Epithelial cell of prostate (primary cell): Measurements from ENCODE around the gene ERVMER34-1.

ENCODE experiments used
- DNase-seq: peaks from one replicate; pipeline ENCODE4 v3.0.0-alpha.2; 2011; ENCODE audit warnings: low read depth, low spot score
- H3K27ac ChIP-seq: fragments of 450-650 bp; 2 replicates; pipeline ENCODE4 v1.5.1; 2017; ENCODE audit warnings: mild to moderate bottlenecking

Gene ERVMER34-1, protein sequence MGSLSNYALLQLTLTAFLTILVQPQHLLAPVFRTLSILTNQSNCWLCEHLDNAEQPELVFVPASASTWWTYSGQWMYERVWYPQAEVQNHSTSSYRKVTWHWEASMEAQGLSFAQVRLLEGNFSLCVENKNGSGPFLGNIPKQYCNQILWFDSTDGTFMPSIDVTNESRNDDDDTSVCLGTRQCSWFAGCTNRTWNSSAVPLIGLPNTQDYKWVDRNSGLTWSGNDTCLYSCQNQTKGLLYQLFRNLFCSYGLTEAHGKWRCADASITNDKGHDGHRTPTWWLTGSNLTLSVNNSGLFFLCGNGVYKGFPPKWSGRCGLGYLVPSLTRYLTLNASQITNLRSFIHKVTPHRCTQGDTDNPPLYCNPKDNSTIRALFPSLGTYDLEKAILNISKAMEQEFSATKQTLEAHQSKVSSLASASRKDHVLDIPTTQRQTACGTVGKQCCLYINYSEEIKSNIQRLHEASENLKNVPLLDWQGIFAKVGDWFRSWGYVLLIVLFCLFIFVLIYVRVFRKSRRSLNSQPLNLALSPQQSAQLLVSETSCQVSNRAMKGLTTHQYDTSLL

DNA sequence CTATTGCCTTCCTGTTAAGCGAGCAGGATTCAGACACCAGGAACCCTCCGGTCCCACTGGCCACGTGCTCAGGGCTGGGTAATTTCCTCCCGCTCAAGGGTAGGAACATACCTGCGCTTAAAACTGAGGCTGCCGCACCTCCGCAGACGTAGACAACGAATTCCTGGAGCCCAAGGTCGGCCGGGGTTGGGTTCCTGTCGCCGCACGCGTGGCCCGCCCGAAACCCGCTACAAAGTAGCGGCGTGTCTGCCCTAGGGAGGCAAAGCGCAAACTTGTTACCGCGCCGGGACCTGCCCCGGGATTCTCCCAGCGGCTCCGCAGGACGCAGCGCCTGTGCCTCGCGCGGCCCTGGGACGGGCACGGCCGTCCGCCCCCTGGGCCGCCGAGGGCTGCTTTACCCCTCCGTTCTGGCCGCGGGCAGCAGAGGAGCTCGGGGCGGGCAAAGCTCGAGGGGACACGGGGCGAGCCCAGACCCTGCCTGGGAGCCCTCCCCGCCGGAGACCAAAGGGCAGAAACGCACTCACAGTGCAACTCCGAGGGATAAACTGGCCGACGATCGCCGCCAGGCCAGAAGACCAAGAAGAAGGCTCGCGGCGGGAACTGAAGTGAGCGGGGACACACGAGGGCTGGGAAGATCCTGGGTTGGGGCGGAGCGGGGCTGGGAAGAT is at the start of gene ERVMER34-1:
ERVMER34-1 (minus strand) TSS at position 607 of the 668 bp plus-strand sequence. CDS start 5,905 bp downstream, outside the sequence.
- no peak within 1 kb of the TSS for H3K27ac ChIP-seq
- DNase-seq, result no peak

DNA sequence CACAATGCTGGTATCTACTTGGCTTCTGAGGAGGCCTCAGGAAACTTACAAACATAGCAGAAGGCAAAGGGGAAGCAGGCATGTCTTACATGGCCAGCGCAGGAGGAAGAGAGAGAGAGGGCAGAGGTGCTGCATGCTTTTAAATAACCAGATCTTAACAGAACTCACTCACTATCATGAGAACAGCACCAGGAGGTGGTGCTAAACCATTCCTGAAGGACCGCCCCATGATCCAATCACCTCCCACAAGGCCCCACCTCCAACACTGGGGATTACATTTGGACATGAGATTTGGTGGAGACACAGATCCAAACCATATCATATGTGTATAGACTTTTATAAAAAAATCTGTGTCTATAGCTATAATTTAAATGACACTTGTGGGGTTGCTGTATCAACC is 48.6 kb upstream of the ERVMER34-1 start:
- DNase-seq, result no peak
- no peak overlapping the region for H3K27ac ChIP-seq

DNA sequence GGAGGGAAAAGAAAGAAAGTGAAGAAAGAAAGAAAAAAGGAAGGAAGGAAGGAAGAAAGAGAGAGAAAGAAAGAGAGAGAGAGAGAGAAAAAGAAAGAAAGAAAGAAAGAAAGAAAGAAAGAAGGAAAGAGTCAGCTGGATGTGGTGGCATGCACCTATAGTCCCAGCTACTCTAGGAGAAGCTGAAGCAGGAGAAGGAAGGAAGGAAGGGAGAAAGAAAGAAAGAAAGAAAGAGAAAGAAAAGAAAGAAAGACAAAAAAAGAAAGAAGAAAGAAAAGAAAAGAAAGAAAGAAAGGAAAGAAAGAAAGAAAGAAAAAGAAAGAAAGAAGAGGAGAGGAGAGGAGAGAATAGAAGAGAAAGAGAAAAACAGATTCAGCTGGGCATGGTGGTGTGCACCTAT is 44.3 kb upstream of the ERVMER34-1 start:
- no peak overlapping the region for H3K27ac ChIP-seq
- DNase-seq, result no peak

DNA sequence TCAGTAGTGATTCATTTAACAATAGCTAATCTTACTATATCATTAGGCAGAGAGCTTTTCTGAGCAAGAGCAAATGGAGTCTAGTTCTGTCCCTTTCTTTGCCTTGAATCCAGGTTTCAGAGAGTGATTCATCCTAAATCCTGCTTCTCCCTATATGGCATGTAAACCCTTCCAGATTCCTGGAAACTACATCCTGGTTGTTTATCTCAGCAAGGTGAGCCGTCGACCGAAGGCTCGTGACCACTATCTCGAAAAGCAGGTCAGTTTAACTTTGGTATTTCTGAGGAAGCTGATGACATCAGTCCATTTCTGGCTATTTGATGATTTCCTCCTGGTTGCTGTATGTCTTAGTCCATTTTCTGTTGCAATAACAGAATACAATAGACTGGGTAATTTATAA is 40.7 kb upstream of the ERVMER34-1 start:
- no peak for DNase-seq
- H3K27ac ChIP-seq, result no peak overlapping the region

DNA sequence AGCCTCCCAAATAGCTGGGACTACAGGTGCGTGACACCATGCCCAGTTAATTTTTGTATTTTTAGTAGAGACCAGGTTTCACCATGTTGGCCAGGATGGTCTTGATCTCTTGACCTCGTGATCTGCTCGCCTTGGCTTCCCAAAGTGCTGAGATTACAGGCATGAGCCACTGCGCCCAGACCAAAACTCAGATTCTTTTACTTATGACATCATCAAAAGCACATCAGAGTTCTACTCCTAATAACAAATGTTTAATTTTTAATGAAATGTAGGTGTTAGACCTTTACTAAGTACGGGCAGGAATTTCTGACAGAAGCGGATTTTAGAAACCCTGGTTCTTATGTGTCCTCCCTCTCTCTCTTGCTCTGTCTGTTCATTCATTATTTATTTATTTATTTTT is 38.5 kb upstream of the ERVMER34-1 start:
- no peak overlapping the region for H3K27ac ChIP-seq
- no peak for DNase-seq

DNA sequence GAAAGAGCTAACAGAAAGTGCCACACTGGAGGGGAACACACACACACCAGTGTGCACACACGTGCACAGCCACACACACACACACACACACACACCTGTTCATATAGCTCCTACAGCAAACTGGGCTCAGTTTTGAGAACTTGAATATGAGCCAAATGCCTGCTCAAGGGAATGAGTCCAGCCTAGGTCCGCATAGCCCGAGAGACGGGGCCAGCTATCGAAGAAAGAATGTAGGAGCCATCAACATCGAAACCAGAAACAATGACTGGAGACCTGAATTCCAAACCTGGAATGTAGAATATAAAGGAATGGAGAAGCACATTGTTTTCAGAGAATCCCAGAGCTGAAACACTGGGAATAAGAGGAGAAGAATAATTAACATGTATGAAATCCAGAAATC is 37.6 kb upstream of the ERVMER34-1 start:
- H3K27ac ChIP-seq, result no peak overlapping the region
- DNase-seq, result no peak

DNA sequence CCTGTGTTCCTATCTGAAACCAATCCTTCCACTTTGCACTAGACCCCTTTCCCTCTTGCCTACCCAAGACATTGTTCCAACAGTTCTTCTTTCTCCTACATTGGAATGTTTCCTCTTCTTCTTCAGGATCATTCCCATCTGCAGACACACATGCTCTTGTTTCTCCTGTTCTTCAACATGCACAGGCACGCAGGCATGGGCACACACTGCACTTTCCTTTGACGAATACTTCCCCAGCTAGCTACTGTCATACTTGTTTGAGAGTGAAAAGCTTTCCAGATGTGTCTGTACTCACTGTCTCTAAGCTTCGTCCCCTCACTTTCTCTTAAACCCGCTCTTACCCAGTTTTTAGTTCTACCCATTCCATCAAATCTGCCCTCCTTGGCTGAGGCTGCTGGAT is 31.8 kb upstream of the ERVMER34-1 start:
- DNase-seq, result peak; percentile 26
- no peak overlapping the region for H3K27ac ChIP-seq

DNA sequence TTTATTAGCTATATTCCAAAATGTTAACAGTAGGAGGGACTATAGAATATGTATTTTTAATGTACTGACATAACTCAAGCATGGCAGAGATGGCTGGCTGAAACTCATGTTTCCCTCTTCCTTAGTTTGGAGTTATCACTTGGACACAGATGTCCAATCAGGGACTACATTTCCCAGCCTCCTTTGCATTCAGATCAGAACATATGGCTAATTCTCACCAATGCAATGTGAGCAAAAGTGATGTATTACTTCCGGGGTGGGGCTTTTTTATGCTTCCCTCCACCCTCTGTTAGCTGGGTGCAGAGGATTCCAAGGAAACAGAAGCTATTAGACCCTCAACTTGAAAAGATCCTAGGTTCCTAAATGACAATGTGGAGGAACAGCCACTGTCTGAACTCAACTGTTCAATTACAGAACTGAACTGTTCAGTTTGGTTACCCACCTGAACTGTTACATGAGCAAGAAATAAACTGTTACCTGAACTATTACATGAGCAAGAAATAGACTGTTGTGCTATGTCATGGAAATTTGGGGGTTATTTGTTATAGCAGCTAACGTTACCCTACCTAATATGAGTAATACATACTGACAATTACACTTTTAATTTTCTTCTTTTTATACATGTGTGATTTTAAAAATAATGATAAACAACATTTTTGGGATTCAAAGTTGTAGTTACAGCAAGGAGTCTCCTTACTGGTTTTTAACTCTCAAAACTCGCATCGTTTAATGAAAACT is 29.6 kb upstream of the ERVMER34-1 start:
- no peak for DNase-seq
- H3K27ac ChIP-seq, result no peak overlapping the region

DNA sequence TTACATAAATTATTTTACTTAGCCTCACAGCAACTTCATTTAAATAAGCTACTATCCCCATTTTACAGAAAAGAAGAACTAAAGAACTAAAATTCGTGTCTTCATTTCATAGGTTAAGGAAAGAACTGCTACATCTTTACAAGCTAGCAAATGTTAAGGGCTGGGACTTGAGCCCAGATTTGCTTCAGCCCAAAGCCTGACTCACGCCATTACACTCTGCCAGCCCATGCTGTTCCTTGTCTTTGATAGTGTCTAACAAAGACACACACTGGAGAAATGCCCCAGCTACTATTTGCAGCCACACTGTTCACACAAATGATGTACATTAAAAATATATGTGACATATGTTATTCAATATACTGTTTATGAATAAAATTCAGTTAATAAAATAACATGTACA is 29.0 kb upstream of the ERVMER34-1 start:
- peak; percentile 22 for DNase-seq
- H3K27ac ChIP-seq, result no peak overlapping the region

DNA sequence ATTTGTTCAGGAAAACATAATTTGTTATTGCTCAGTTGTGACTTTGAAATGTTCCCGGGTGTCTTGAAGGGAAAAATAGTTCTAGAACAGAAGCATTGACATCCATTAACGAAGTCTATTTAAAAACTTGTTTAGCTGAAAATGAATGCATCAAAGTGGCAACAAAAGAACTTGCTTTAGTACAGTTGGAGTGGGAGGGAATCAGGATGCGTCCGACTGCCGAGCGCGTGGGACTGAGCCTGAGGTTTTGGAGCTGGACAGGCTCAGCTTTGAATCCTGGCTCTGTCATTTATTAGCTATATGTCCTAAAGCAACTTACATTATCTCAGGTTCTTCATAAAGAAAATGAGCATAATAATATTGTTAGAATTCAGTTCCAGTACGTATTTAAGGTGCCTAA is 9.0 kb upstream of the ERVMER34-1 start:
- DNase-seq, result no peak
- no peak overlapping the region for H3K27ac ChIP-seq

DNA sequence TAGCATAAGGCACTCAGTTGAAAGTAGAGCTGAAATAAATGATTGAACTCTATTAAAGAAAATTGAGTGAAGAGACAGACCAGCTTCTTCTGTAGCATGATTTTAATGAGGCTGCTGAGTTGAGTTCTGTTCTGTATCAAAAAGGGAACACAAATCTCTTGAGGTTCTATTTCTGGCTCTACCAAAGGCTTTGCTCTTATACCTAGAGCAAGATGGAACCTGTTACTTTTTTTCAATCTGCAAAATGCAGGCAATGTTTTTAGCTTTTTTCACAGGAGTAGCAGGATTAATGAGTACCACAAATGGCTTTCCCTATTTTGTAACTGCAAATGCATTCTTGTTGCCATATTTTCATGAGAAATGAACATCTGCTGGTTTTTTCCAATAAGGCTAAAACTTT is 4.2 kb upstream of the ERVMER34-1 start:
- H3K27ac ChIP-seq, result no peak overlapping the region
- no peak for DNase-seq

DNA sequence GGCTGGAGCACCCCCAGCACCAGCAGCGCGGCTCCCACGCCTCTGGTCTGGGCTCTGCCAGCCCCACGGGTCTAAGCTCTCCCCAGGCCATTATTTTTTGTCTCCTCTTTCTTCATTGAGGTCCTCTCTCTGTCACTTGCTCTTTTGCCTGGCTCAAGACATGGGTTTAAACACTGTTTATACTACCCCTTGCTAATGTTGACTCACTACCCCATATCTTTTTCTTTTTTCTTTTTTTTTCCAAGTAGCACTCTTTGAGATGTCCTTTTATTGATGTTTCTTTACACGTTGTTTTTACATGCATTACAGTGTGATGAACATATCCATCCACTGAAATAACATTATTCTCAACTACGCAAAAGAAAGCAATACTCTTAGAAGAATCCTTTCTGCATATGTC is 1.7 kb upstream of the ERVMER34-1 start:
- no peak for DNase-seq
- no peak overlapping the region for H3K27ac ChIP-seq

DNA sequence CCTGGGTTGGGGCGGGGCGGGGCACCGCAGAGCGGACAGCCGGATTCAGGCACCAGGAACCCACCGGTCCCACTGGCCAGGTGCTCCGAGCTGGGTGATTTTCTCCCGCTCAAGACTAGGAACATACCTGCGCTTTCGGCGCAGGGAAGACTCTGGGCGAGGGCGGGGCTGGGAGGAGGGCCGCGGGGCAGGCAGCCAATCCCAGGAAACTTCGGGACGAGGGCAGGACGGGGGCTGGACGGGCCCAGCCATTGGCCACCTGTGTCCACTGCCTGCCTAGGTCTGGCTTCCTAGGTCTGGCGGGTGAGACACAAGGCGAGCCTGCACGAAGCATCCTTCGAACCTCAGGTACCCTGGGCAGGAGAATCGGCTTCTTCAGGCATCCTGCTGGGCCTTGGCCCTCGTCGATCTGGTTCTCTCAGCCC is 274 bp upstream of the ERVMER34-1 start:
- peak; percentile 6 for DNase-seq
- H3K27ac ChIP-seq, result no peak overlapping the region

DNA sequence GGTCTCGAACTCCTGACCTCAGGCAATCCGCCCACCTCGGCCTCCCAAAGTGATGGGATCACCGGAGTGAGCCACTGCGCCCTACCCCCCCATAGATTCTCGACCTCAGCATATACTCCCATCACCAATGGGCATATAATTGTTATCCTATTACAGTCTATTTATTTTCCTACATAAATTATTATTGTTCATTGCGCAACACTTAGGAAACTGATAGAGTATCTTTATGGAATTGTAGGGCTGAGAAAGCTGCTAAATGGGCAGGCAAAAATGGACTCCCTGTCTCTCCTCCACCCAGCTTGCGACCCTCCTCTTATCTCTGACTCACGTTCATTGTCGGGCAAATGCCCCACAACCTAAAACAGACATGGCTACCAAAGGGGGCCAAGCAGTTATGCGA is 1.0 kb downstream of the ERVMER34-1 start:
- no peak for DNase-seq

DNA sequence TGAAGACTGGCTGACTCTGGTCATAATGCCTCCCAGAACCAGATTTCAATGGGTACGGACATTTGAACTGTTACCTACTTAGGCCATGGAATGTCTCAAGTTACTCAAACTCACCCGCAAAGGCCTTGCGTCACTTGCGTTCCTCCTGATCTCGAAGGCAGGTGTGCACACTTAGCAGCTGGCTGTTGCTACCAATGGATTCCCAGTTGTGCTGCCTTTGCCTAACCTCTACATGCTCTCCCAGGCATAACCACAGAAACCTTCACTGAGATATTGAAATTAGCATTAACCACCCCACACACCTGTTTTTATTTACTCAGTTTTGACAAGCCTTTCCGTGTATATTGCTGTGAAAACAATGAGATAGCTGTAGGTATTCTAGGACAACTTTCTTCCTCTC is 2.8 kb downstream of the ERVMER34-1 start:
- no peak overlapping the region for H3K27ac ChIP-seq
- DNase-seq, result no peak

More for the DNA sequence above, 1.0 kb downstream of the ERVMER34-1 start:
- no peak overlapping the region for H3K27ac ChIP-seq

DNA sequence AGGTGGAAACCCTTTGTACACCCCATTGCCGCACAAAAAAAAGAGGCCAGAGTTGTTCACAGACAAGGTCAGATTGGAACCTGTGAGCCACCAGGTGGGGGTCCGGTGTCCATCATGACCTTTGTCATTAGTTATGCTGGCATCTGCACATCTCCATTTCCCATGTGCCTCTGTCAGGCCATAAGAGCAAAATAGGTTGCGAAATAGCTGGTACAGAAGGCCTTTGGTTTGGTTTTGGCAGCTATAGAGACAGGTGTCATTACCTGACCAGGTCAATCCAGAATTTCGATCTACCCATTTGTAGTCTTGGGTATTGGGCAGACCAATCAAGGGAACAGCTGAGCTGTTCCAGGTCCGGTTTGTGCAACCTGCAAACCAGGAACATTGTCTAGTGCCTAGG is 6.6 kb downstream of the ERVMER34-1 start:
- no peak for DNase-seq
- H3K27ac ChIP-seq, result no peak overlapping the region

DNA sequence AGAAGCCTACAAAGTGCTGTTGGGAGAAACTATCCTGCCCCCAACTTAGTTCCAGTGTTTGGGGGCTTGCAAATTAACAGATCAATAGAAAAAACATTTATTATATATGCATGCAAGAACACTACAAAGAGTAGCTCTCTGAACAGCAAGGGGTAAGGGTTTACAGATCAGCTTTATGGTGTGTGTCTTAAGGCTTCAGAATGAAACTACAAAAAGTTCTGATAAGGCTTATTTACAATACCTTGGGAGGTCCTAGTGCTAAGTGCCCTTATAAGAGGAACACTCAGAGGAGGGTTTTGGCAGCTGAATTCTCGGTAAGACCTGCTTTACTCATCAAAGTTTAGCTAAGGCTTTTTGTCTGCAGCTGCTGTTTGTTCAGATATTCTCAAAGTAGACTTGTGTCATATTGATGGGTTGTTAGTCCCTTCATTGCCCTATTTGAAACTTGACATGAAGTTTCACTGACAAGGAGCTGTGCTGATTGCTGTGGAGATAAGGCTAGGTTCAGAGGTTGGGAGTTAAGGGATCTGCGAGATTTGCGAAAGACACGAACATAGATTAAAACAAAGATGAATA is 7.7 kb downstream of the ERVMER34-1 start:
- DNase-seq, result no peak
- no peak overlapping the region for H3K27ac ChIP-seq

DNA sequence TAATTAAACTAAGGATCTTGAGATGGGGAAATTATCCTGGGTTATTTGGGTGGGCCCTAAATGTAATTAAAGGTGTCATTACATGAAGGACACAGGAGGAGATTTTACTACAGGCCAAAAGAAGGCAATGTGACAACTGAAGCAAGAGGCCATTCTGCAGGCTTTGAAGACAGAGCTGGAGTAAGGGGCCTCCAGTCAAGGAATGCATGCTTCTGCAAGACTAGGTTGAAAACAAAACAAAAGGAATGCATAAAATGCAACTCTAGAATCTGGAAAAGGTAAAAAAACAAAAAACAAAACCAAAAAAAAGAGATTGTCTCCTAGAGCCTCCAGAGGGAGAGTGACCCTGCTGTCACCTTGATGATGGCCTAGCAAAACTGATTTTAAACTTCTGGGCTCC is 21.6 kb downstream of the ERVMER34-1 start:
- DNase-seq, result no peak
- no peak overlapping the region for H3K27ac ChIP-seq

DNA sequence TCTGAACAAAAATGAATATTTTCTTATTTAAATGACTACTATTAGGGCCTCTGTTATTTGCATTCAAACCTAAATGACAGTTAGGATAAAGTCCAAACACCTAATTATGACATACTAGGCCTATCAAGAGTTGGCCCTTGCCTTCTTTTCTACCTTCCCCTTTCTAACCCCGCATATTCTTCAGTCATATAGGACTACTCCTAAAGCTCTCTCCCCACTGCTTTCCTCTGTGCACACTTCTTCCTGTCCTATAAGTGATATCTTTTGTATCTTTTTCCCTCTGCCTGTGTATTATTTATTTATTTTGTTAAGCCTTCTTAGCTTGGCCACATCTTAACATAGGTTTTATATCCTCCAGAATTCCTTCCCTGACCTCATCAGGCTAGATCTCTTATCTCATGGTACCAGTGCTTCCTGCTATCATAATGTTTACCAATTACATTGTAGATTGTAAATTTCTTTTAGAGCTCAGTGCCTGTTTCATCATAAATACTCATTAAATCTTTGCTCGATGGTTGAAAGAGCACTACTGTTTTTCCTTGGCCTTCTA is 22.5 kb downstream of the ERVMER34-1 start:
- H3K27ac ChIP-seq, result no peak overlapping the region
- no peak for DNase-seq
